GM12872 (cell line): Measurements from ENCODE around the gene DAPK1.

Experiments
- CTCF ChIP-seq: IDR thresholded peaks from 3 replicates; pipeline ENCODE4 v1.5.1; 2011; ENCODE audit warnings: low read depth, mild to moderate bottlenecking, low read length, moderate library complexity; ENCODE audit not compliant: insufficient read depth

Gene DAPK1

DNA sequence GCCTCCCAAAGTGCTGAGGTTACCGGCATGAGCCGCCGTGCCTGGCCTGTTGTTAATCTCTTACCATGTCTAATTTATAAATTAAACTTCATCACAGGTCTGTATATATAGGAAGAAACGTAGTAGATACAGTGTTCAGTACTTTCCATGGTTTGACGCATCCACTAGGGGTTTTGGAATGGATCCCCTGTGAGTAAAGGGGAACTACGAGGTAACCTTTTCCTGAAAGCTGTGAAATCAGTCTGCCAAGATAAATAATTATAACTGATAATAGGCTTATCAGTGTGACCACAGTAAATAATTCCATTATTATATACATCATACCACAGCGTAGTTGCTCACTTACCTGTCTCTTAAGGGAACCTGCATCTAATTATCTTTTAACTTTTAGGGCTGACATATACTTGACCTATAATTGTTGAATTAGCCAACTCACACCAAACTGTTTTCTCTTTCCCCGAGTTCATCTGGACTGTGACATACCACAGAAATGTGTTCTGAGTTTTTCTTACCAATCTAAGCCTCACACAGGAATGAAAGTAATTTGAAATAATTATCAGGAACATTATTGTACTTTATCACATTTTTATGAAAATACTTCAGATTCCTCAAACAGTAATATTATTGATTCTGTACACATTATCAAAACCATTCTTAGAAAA lies 42.9 kb downstream of the DAPK1 start:
- no peak for TF ChIP-seq CTCF

DNA sequence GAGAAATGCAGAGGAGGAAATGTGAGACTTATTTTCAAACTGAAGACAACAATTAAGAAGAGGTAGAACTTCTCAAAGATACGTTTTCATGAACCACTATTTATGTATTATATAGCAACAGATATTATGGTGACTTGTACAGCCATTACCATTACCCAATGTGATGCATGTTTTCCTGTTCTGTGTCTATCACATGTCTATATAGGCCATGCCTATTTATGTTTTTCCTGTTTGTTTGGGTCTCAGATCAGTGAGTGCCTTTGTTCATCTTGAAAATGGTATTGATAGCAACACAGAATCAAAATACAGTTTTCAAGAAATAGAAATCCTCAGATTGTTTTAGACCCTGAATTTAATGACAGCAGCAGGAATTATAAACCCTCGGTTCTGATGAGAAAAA lies 44.0 kb downstream of the DAPK1 start:
- no peak for TF ChIP-seq CTCF

- TF ChIP-seq CTCF = no peak
These were observed 44.5 kb downstream of the DAPK1 start for GRCh38 chr9:87542141-87542540.

- no peak for TF ChIP-seq CTCF
These were observed 45.6 kb downstream of the DAPK1 start for GRCh38 chr9:87543251-87543650.

DNA sequence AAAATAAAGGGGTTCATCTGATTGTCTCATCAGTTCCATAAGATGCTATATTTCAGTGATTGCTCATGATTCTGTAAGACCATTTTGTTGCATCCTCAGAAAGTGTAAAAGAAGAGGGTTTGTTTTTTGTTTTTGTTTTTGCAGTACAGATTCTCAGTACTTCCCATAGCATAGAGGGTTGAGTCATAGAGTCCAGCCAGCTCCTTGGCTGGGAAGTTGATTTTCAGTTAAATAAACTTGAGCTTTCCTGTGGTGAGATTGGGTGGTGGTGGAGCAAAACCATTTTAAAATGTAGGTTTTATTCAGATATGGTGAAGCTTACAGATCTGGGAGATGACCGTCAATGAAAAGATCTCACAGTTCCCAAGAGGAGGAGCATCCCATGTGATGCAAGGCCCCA lies 48.2 kb downstream of the DAPK1 start:
- TF ChIP-seq CTCF = no peak

DNA sequence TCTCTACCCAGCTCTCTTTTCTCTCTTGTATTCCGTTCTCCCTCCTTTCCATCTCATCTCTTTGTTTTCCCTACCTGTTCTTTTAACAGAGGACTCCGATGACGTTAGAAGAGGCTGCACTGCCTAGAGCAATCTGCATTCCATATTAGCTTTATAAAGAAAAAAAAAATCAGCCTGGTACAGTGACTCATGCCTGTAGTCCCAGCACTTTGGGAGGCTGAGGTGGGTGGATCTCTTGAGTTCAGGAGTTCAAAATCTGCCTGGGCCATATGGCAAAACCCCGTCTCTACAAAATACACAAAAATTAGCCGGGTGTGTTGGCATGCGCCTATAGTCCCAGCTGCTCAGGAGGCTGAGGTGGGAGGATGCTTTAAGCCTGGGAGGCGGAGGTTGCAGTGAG lies 49.0 kb downstream of the DAPK1 start:
- no peak for TF ChIP-seq CTCF

DNA sequence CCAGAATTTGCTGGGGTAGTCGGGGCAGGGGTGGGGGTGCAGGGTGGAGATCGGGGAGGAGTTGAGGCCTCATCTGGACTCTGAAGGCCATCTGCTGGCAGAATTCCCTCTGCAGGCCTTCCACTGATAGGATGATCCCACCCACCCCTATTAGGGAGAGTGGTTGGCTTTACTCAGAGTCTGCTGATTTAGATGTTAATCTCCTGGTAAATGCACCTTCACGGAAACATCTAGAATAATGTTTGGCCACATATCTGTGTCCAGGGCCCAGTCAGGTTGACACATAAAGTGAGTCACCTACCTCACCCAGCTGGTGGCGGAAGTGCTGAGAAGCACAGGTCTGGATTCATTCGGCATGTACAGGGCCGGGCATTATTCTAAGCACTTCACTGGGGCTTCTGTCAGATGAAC lies 50.0 kb downstream of the DAPK1 start:
- TF ChIP-seq CTCF = no peak
